HEK293T (cell line): ENCODE results near the gene RIC8A.
"Not testable (repeated sequence)": the region's sequence is repeated elsewhere in the genome, so short reads cannot be mapped to it uniquely, and the experiment has no call there.

Source experiments
- CTBP1 ChIP-seq: fragments of 450-650 bp; IDR thresholded peaks from 2 replicates; pipeline ENCODE4 v1.6.1; 2016; ENCODE audit warnings: borderline replicate concordance
- FOXK2 ChIP-seq: fragments of 450-650 bp; IDR thresholded peaks from 2 replicates; pipeline ENCODE4 v1.6.1; 2016; ENCODE audit warnings: mild to moderate bottlenecking
- PKNOX1 ChIP-seq: fragments of 450-650 bp; IDR thresholded peaks from 2 replicates; pipeline ENCODE4 v1.6.1; 2016
- SP1 ChIP-seq: fragments of 450-650 bp; IDR thresholded peaks from 2 replicates; pipeline ENCODE4 v1.6.1; 2017
- ZNF384 ChIP-seq: fragments of 450-650 bp; IDR thresholded peaks from 2 replicates; pipeline ENCODE4 v1.6.1; 2016

DNA sequence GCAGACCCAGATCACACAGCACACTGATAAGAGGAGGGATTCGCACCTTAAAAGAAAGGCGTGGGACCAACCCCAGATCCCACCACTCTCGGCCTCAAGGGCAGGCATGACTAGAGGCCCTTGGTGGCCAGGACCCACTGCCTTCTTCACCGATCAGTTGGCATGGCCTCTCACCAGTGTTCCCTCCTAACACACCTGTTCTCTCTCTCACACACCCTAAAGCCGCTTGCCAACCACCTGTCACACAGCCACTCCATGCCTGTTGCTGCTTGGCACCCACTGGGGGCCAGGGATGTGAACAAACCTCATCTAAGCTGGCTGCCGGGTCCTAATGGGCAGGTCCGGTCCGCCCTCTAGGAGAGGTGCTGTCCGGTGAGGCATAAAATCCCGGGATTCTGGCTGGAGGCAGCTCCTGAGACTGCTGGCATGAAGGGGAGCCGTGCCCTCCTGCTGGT, 14.8 kb upstream of the RIC8A start, which contains the start of gene SCGB1C1:
- TF ChIP-seq FOXK2, SP1, PKNOX1, CTBP1, ZNF384: not testable (repeated sequence)
